CD14-positive monocyte (primary cell): ENCODE data around the gene TMEM119. TPM values are rescaled to one million over a fixed set of nuclear protein-coding genes. Genes with fewer than 3 reads are reported as not detected.

Experiments
- DNase-seq, 3 donors: peaks; one replicate each; pipeline ENCODE4 v3.0.0-alpha.2; 2011 to 2022
- H2AFZ ChIP-seq: 2 replicates; pipeline ENCODE4 v1.6.0; 2012; ENCODE audit warnings: mild to moderate bottlenecking, low read depth, low read length, inconsistent platforms; ENCODE audit not compliant: insufficient read depth, poor library complexity, severe bottlenecking
- H3K27ac ChIP-seq, 2 donors: 1 replicate in 1 of 2; 2 replicates in 1 of 2; pipeline ENCODE4 v1.5.1; 2012 to 2013; ENCODE audit warnings: low read length in 2 of 2, control low read depth in 1 of 2, inconsistent platforms in 1 of 2, low read depth in 1 of 2, mild to moderate bottlenecking in 1 of 2
- H3K27me3 ChIP-seq, 2 donors: one replicate each; pipeline versions ENCODE4 v1.6.0 to v1.6.1; 2011 to 2013; ENCODE audit warnings: low read length in 2 of 2; ENCODE audit not compliant: control insufficient read depth in 2 of 2, insufficient read depth in 2 of 2
- H3K36me3 ChIP-seq, 2 donors: replicated peaks in 1 of 2; 1 replicate in 1 of 2; 2 replicates in 1 of 2; pipeline versions ENCODE4 v1.5.1 to v1.6.1; 2012 to 2013; ENCODE audit warnings: low read length in 2 of 2, control low read depth in 1 of 2, inconsistent platforms in 1 of 2, mild to moderate bottlenecking in 1 of 2; ENCODE audit not compliant: insufficient read depth in 2 of 2, control insufficient read depth in 1 of 2
- H3K4me1 ChIP-seq, 2 donors: 1 replicate in 1 of 2; 2 replicates in 1 of 2; pipeline versions ENCODE4 v1.5.1 to v1.6.1; 2012 to 2013; ENCODE audit warnings: low read length in 2 of 2, control low read depth in 1 of 2, inconsistent platforms in 1 of 2, mild to moderate bottlenecking in 1 of 2, moderate library complexity in 1 of 2; ENCODE audit not compliant: insufficient read depth in 2 of 2, control insufficient read depth in 1 of 2
- H3K4me2 ChIP-seq: replicated peaks from 2 replicates; pipeline ENCODE3; 2012; ENCODE audit warnings: low read length, moderate library complexity, mild to moderate bottlenecking; ENCODE audit not compliant: poor library complexity, severe bottlenecking; ENCODE audit errors: extremely low read depth
- H3K4me3 ChIP-seq, 3 experiments: fragments of 200-600 bp in 1 of 3; sonication (generic) in 1 of 3; replicated peaks in 1 of 3; 1 replicate in 2 of 3; 2 replicates in 1 of 3; pipeline ENCODE4 v1.5.1; 2011 to 2013; ENCODE audit warnings: low read length in 3 of 3, mild to moderate bottlenecking in 3 of 3, control low read depth in 2 of 3, low read depth in 2 of 3, inconsistent platforms in 1 of 3, moderate library complexity in 1 of 3
- H3K79me2 ChIP-seq: 2 replicates; pipeline ENCODE4 v1.6.0; 2012; ENCODE audit warnings: mild to moderate bottlenecking, control low read depth, inconsistent platforms, low read length, moderate library complexity; ENCODE audit not compliant: insufficient read depth
- H3K9ac ChIP-seq: 2 replicates; pipeline ENCODE4 v1.6.0; 2017; ENCODE audit warnings: low read length, mild to moderate bottlenecking; ENCODE audit not compliant: insufficient read depth, poor library complexity, severe bottlenecking
- H3K9me3 ChIP-seq, 2 donors: replicated peaks in 1 of 2; 1 replicate in 1 of 2; 2 replicates in 1 of 2; pipeline versions ENCODE4 v1.5.1 to v1.6.1; 2012 to 2013; ENCODE audit warnings: low read length in 2 of 2, control low read depth in 1 of 2; ENCODE audit not compliant: control insufficient read depth in 1 of 2, insufficient read depth in 1 of 2
- H4K20me1 ChIP-seq: 2 replicates; pipeline ENCODE4 v1.6.0; 2012; ENCODE audit warnings: mild to moderate bottlenecking, low read length, control low read depth, moderate library complexity; ENCODE audit not compliant: insufficient read depth
- H3K27ac Mint-ChIP-seq, 7 donors: one replicate each; pipeline ENCODE4 v1.8.0; 2020; ENCODE audit warnings: mild to moderate bottlenecking in 7 of 7, mixed read lengths in 7 of 7, moderate library complexity in 6 of 7, inconsistent platforms in 2 of 7
- H3K27me3 Mint-ChIP-seq, 3 donors: one replicate each; pipeline ENCODE4 v1.8.0; 2021 to 2022; ENCODE audit warnings: low read depth in 3 of 3, mild to moderate bottlenecking in 3 of 3, mixed read lengths in 3 of 3, moderate library complexity in 3 of 3, inconsistent platforms in 1 of 3
- H3K36me3 Mint-ChIP-seq, 2 donors: one replicate each; pipeline ENCODE4 v1.8.0; 2020; ENCODE audit warnings: mixed read lengths in 2 of 2, inconsistent platforms in 1 of 2, mild to moderate bottlenecking in 1 of 2
- H3K4me1 Mint-ChIP-seq: one replicate; pipeline ENCODE4 v1.8.0; 2020; ENCODE audit warnings: mild to moderate bottlenecking, mixed read lengths
- H3K4me3 Mint-ChIP-seq, 2 donors: one replicate each; pipeline ENCODE4 v1.8.0; 2020; ENCODE audit warnings: mild to moderate bottlenecking in 2 of 2, mixed read lengths in 2 of 2, moderate library complexity in 1 of 2
- H3K9me3 Mint-ChIP-seq, 7 donors: one replicate each; pipeline ENCODE4 v1.8.0; 2020 to 2022; ENCODE audit warnings: mixed read lengths in 7 of 7, mild to moderate bottlenecking in 6 of 7, moderate library complexity in 6 of 7, inconsistent platforms in 2 of 7
- WGBS: methylation state at CpG from one replicate; pipeline ENCODE4 v1.1.5; 2013; ENCODE audit warnings: missing lambda C conversion rate; ENCODE audit not compliant: insufficient coverage; 5-methylcytosine and 5-hydroxymethylcytosine counted together
- intact Hi-C, 2 donors: fragments of 100-400 bp; cut with micrococcal nuclease; formaldehyde crosslinking; loops; one replicate each; pipeline versions ENCODE4 v1.15.0 to v1.15.1; 2023
- polyA minus RNA-seq: library from RNA; depleted of rRNA, polyadenylated mRNA; stranded (reverse); fragments of >200 nt; gene quantifications from 2 replicates; pipeline ENCODE4 v1.2.3, GENCODE V29; 2012
- polyA plus RNA-seq, 3 donors: library from polyadenylated mRNA; depleted of rRNA in 1 of 3; unstranded in 2 of 3; stranded (reverse) in 1 of 3; fragments of 300-500 nt in 2 of 3; fragments of >200 nt in 1 of 3; fragmentation: Illumina TruSeq in 2 of 3; gene quantifications; 1 replicate in 2 of 3; 2 replicates in 1 of 3; pipeline ENCODE4 v1.2.3, GENCODE V29; 2012 to 2021
- total RNA-seq, 12 experiments: library from RNA in 1 of 12; stranded (reverse) in 1 of 12; fragments of 120-200 nt in 1 of 12; gene quantifications; one replicate each; pipeline ENCODE4 v1.2.4 and lab custom pipeline; 2013 to 2026; ENCODE audit warnings: mixed read lengths in 6 of 12, inconsistent platforms in 1 of 12
- TF ChIP-seq, protein P1 (sequence below): fragments of 200-600 bp; IDR thresholded peaks from one replicate; pipeline ENCODE4 v1.8.0; 2022; ENCODE audit warnings: antibody characterized with exemption, mild to moderate bottlenecking

TMEM119 gene, protein sequence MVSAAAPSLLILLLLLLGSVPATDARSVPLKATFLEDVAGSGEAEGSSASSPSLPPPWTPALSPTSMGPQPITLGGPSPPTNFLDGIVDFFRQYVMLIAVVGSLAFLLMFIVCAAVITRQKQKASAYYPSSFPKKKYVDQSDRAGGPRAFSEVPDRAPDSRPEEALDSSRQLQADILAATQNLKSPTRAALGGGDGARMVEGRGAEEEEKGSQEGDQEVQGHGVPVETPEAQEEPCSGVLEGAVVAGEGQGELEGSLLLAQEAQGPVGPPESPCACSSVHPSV
- 0.37 TPM for total RNA-seq (2013)
- under 1 TPM; 0.18 to 0.85 (median 0.56) TPM for polyA plus RNA-seq
- polyA minus RNA-seq, result 0.08 and 0.14 TPM in 2 replicates
- total RNA-seq (lab: John Stamatoyannopoulos, UW), result 0.08 to 2.1 (median 0.93) reads per million in 11 experiments

DNA sequence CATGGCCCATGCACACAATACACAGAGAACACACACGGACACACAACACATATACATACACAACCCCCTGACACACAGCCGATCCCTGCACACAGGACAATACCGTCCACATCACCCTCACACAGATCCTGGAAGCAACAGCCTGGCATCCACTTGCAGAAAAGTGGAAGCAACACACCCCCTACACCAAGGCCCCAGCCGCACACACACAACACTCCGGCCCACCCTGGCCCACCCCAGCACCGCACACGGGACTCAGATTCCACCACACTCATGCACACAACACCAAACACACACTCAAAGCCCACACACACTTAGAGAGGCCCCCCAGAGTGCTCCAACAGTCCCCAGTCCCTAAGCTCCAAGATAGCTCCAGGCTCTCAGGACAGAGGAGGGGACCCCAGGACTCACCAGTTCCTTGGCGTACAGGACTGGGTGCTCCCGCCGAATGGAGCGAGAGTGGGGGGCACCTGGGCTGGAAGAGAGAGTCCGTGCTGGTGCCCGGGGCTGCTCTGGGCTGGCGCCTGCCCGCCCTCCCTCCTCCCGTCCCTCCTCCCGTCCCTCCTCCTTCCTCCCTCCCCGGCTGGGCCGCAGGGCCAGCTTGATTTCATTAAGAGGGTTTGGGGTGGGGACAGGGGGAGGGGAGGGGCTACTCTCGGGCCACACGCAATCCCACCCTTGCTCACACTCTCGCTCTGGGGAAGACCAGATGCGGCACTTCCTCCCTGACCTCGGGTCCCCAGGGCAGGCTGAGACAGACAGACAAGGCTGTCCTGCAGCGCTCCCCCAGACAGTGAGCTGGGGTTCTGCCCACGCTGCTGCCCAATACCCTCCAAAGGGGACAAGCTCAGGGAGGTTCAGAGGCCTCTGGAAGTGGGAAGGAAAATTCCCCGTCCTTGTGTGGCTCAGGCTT is at the start of gene TMEM119:
TMEM119 (minus strand) TSS at position 526 of the 913 bp plus-strand sequence. CDS start 5,701 bp downstream, outside the sequence.
- H3K27me3 Mint-ChIP-seq, result peaks cover 1 to 2% (median 2%) of the 10 kb centered on the region in 3 donors
- peaks cover 0 to 1% (median 0%) of the 10 kb centered on the region in 7 donors for H3K9me3 Mint-ChIP-seq
- Histone ChIP-seq H3K36me3 (no peaks in the 10 kb centered on the region), H2AFZ (no peak within 1 kb of the TSS), H3K9ac (peak within 1 kb of the TSS; percentile 8), H3K27me3 (no peaks in the 10 kb centered on the region), H3K9me3 (no peaks in the 10 kb centered on the region), H3K4me3 (no peak within 1 kb of the TSS), H3K27ac (no peak within 1 kb of the TSS), H4K20me1 (no peaks in the 10 kb centered on the region), H3K4me1 (no peaks in the 10 kb centered on the region), H3K4me2 (no peak within 1 kb of the TSS), H3K79me2 (no peaks in the 10 kb centered on the region)
- peak within 1 kb of the TSS in 2 of 7 donors; percentile 9 to 28 for H3K27ac Mint-ChIP-seq
- H3K4me1 Mint-ChIP-seq, result peaks cover 6% of the 10 kb centered on the region
- TF ChIP-seq, protein P1, sequence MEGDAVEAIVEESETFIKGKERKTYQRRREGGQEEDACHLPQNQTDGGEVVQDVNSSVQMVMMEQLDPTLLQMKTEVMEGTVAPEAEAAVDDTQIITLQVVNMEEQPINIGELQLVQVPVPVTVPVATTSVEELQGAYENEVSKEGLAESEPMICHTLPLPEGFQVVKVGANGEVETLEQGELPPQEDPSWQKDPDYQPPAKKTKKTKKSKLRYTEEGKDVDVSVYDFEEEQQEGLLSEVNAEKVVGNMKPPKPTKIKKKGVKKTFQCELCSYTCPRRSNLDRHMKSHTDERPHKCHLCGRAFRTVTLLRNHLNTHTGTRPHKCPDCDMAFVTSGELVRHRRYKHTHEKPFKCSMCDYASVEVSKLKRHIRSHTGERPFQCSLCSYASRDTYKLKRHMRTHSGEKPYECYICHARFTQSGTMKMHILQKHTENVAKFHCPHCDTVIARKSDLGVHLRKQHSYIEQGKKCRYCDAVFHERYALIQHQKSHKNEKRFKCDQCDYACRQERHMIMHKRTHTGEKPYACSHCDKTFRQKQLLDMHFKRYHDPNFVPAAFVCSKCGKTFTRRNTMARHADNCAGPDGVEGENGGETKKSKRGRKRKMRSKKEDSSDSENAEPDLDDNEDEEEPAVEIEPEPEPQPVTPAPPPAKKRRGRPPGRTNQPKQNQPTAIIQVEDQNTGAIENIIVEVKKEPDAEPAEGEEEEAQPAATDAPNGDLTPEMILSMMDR, result no peak
- 62% methylated on average over 10 of the region's 27 CpGs for WGBS
- no peak for DNase-seq
- no peaks in the 10 kb centered on the region for H3K36me3 Mint-ChIP-seq
- no peak within 1 kb of the TSS for H3K4me3 Mint-ChIP-seq
- intact Hi-C loops, result no loop called here
